ENCODE data around the gene STARD9. TPM values are rescaled to one million over a fixed set of nuclear protein-coding genes. Genes with fewer than 3 reads are reported as not detected.

STARD9 gene
- total RNA-seq, 1 experiment from 2014 or later, result 1.7 TPM

- Histone ChIP-seq H3K79me2 (ENCODE audit: low read depth) (no peaks in the 10 kb centered on the region), H2AFZ (no peak overlapping the region), H3K9me3 (ENCODE audit: insufficient read depth, low read depth) (no peaks in the 10 kb centered on the region), H3K27me3 (ENCODE audit: insufficient read depth, low read depth) (no peaks in the 10 kb centered on the region), H3K4me3 (no peak overlapping the region), H3K4me2 (no peak overlapping the region), H3K9me2 (ENCODE audit: insufficient read depth) (no peaks in the 10 kb centered on the region), H3F3A (ENCODE audit: insufficient read depth, low read depth) (no peaks in the 10 kb centered on the region), H3K36me3 (ENCODE audit: low read depth) (no peaks in the 10 kb centered on the region), H4K20me1 (ENCODE audit: insufficient read depth) (no peaks in the 10 kb centered on the region), H3K4me1 (replicated peaks; ENCODE audit: insufficient read depth) (no peaks in the 10 kb centered on the region), H3K27ac (no peak overlapping the region)
- intact Hi-C loops (cut with micrococcal nuclease; ENCODE audit: unreplicated experiment), result no loop called here
- ChIA-PET POLR2A (ENCODE audit: unreplicated experiment) (interaction anchor here (0.5 to 0.6 kb wide), 2 partner anchors 142 to 244 kb away, joined by 3 read pairs; no protein-coding TSS in a partner anchor), CTCF (interaction anchor here (0.6 kb wide), 1 partner anchor 300 kb away, joined by 3 read pairs; no protein-coding TSS in a partner anchor)
- TF ChIP-seq, protein P1, sequence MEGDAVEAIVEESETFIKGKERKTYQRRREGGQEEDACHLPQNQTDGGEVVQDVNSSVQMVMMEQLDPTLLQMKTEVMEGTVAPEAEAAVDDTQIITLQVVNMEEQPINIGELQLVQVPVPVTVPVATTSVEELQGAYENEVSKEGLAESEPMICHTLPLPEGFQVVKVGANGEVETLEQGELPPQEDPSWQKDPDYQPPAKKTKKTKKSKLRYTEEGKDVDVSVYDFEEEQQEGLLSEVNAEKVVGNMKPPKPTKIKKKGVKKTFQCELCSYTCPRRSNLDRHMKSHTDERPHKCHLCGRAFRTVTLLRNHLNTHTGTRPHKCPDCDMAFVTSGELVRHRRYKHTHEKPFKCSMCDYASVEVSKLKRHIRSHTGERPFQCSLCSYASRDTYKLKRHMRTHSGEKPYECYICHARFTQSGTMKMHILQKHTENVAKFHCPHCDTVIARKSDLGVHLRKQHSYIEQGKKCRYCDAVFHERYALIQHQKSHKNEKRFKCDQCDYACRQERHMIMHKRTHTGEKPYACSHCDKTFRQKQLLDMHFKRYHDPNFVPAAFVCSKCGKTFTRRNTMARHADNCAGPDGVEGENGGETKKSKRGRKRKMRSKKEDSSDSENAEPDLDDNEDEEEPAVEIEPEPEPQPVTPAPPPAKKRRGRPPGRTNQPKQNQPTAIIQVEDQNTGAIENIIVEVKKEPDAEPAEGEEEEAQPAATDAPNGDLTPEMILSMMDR (conservative IDR thresholded peaks at IDR 0.05), result no peak
- no peak for TF ChIP-seq EZH2 (IDR thresholded peaks at IDR 0.05; ENCODE audit: low read depth)
- BruUV-seq (replicated peaks), result no TSS peak
- no peak for DNase-seq
These were observed 105.7 kb downstream of the STARD9 start for GRCh38 chr15:42681119-42681518.

DNA sequence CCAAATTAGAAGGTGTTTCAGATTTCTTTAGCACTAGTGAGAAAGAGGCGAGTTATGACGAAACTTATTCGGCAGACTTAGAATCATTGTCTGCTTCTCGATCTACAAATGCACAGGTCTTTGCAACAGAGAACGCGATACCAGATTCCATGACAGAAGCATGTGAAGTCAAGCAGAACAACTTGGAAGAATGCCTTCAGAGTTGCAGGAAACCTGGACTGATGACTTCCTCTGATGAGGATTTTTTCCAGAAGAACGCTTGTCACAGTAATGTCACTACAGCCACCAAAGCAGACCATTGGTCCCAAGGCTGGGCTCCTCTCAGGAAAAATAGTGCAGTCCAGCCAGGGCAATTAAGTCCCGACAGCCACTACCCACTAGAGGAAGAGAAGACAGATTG is 110.9 kb downstream of the STARD9 start:
- no peak for DNase-seq
- no peak overlapping the region for H2AFZ ChIP-seq
- H3K36me3 ChIP-seq (ENCODE audit: low read depth), result no peaks in the 10 kb centered on the region
- TF ChIP-seq, protein P1 (conservative IDR thresholded peaks at IDR 0.05), result no peak
- no peak for TF ChIP-seq EZH2 (IDR thresholded peaks at IDR 0.05; ENCODE audit: low read depth)
- ChIA-PET CTCF (no interaction called here), POLR2A (ENCODE audit: unreplicated experiment) (interaction anchor here (0.7 kb wide), 1 partner anchor 599 kb away, joined by 4 read pairs; no protein-coding TSS in a partner anchor)
- no peaks in the 10 kb centered on the region for H3K9me2 ChIP-seq (ENCODE audit: insufficient read depth)
- H3K4me2 ChIP-seq, result no peak overlapping the region
- H3K4me3 ChIP-seq, result no peak overlapping the region
- no peak overlapping the region for H3K27ac ChIP-seq
- no peaks in the 10 kb centered on the region for H3K9me3 ChIP-seq (ENCODE audit: insufficient read depth, low read depth)
- no peaks in the 10 kb centered on the region for H3K79me2 ChIP-seq (ENCODE audit: low read depth)
- BruUV-seq (replicated peaks), result no TSS peak
- no peaks in the 10 kb centered on the region for H4K20me1 ChIP-seq (ENCODE audit: insufficient read depth)
- H3K27me3 ChIP-seq (ENCODE audit: insufficient read depth, low read depth), result no peaks in the 10 kb centered on the region
- H3K4me1 ChIP-seq (replicated peaks; ENCODE audit: insufficient read depth), result no peaks in the 10 kb centered on the region
- intact Hi-C loops (cut with micrococcal nuclease; ENCODE audit: unreplicated experiment), result no loop called here
- H3F3A ChIP-seq (ENCODE audit: insufficient read depth, low read depth), result no peaks in the 10 kb centered on the region

DNA sequence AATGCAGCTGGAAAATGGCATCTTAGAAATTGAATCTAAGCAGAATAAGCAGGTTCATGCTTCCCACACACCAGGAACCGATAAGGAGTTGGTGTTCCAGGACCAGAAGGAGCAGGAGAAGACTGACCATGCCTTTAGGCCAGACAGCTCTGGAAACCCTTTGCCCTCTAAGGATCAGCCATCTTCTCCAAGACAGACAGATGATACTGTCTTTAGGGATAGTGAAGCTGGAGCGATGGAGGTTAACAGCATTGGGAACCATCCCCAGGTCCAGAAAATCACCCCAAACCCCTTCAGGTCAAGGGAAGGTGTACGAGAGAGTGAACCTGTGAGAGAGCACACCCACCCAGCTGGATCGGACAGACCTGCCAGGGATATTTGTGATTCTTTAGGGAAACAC is 112.3 kb downstream of the STARD9 start:
- H4K20me1 ChIP-seq (ENCODE audit: insufficient read depth), result no peaks in the 10 kb centered on the region
- no TSS peak for BruUV-seq (replicated peaks)
- no peaks in the 10 kb centered on the region for H3K4me1 ChIP-seq (replicated peaks; ENCODE audit: insufficient read depth)
- ChIA-PET POLR2A (ENCODE audit: unreplicated experiment) (no interaction called here), CTCF (no interaction called here)
- no peak overlapping the region for H2AFZ ChIP-seq
- TF ChIP-seq, protein P1 (conservative IDR thresholded peaks at IDR 0.05), result no peak
- H3K27me3 ChIP-seq (ENCODE audit: insufficient read depth, low read depth), result no peaks in the 10 kb centered on the region
- H3K27ac ChIP-seq, result no peak overlapping the region
- H3K4me3 ChIP-seq, result no peak overlapping the region
- H3K9me3 ChIP-seq (ENCODE audit: insufficient read depth, low read depth), result no peaks in the 10 kb centered on the region
- H3K36me3 ChIP-seq (ENCODE audit: low read depth), result no peaks in the 10 kb centered on the region
- DNase-seq, result no peak
- H3F3A ChIP-seq (ENCODE audit: insufficient read depth, low read depth), result no peaks in the 10 kb centered on the region
- H3K9me2 ChIP-seq (ENCODE audit: insufficient read depth), result no peaks in the 10 kb centered on the region
- H3K4me2 ChIP-seq, result no peak overlapping the region
- intact Hi-C loops (cut with micrococcal nuclease; ENCODE audit: unreplicated experiment), result no loop called here
- H3K79me2 ChIP-seq (ENCODE audit: low read depth), result no peaks in the 10 kb centered on the region

All from PC-9 (cell line).